HepG2 (cell line): Measurements from ENCODE around the gene ATXN7L3. TPM values are rescaled to one million over a fixed set of nuclear protein-coding genes. Genes with fewer than 3 reads are reported as not detected.
A peak's percentile ranks its signal among the peaks of the same experiment; 100 is the strongest.

Experiments
- AGO1 ChIP-seq: fragments of 200-400 bp; formaldehyde crosslinking; IDR thresholded peaks from 2 replicates; pipeline ENCODE4 v1.6.1; 2017; ENCODE audit warnings: mild to moderate bottlenecking, low read depth, low read length, moderate library complexity; ENCODE audit not compliant: poor library complexity, severe bottlenecking
- ATF7-NPFF ChIP-seq: sonication (generic); formaldehyde crosslinking; IDR thresholded peaks from 2 replicates; pipeline ENCODE4 v1.8.1; 2023; ENCODE audit warnings: mild to moderate bottlenecking, low read depth, missing genetic modification reagents, moderate library complexity
- DMAP1 ChIP-seq: IDR thresholded peaks from 2 replicates; pipeline ENCODE4 v1.6.1; 2016
- EEA1 ChIP-seq: sonication (generic); formaldehyde crosslinking; IDR thresholded peaks from 2 replicates; pipeline ENCODE4 v1.5.1; 2020; ENCODE audit warnings: mild to moderate bottlenecking, missing genetic modification reagents, borderline replicate concordance
- GMEB2 ChIP-seq: IDR thresholded peaks from 2 replicates; pipeline ENCODE4 v1.6.1; 2016; ENCODE audit warnings: missing biosample characterization, missing genetic modification reagents, low read depth
- KDM2A ChIP-seq: sonication (generic); formaldehyde crosslinking; IDR thresholded peaks from 2 replicates; pipeline ENCODE4 v1.4.0; 2020; ENCODE audit warnings: low read depth, missing genetic modification reagents, borderline replicate concordance
- KLF15 ChIP-seq: sonication (generic); formaldehyde crosslinking; IDR thresholded peaks from 2 replicates; pipeline ENCODE4 v1.8.1; 2023; ENCODE audit warnings: borderline replicate concordance, mild to moderate bottlenecking, inconsistent platforms, missing genetic modification reagents, mixed read lengths
- LCORL ChIP-seq, 2 experiments: fragments of 450-650 bp in 1 of 2; sonication (generic) in 1 of 2; formaldehyde crosslinking in 1 of 2; IDR thresholded peaks; 2 replicates each; pipeline versions ENCODE4 v1.5.0 to v1.6.1; 2017 to 2020; ENCODE audit warnings: antibody characterized with exemption in 1 of 2, missing genetic modification reagents in 1 of 2
- NR1H2 ChIP-seq: sonication (generic); formaldehyde crosslinking; IDR thresholded peaks from 2 replicates; pipeline ENCODE4 v1.8.1; 2022; ENCODE audit warnings: low read depth, missing genetic modification reagents, borderline replicate concordance
- NR2F2 ChIP-seq: IDR thresholded peaks from 2 replicates; pipeline ENCODE4 v1.6.1; 2012; ENCODE audit warnings: low read depth, inconsistent platforms, borderline replicate concordance
- NRL ChIP-seq: sonication (generic); formaldehyde crosslinking; IDR thresholded peaks from 2 replicates; pipeline ENCODE4 v1.5.0; 2020; ENCODE audit warnings: missing genetic modification reagents, mild to moderate bottlenecking, moderate library complexity, borderline replicate concordance
- PITX1 ChIP-seq: sonication (generic); formaldehyde crosslinking; IDR thresholded peaks from 2 replicates; pipeline ENCODE4 v1.5.1; 2020; ENCODE audit warnings: mild to moderate bottlenecking, missing genetic modification reagents
- RBAK ChIP-seq: sonication (generic); formaldehyde crosslinking; IDR thresholded peaks from 2 replicates; pipeline ENCODE4 v1.5.1; 2020; ENCODE audit warnings: mild to moderate bottlenecking, missing genetic modification reagents
- SCMH1 ChIP-seq: sonication (generic); formaldehyde crosslinking; IDR thresholded peaks from 2 replicates; pipeline ENCODE4 v1.9.0; 2021; ENCODE audit warnings: missing genetic modification reagents, mild to moderate bottlenecking, borderline replicate concordance
- SRSF4 ChIP-seq: fragments of 200-400 bp; formaldehyde crosslinking; IDR thresholded peaks from one replicate; pipeline ENCODE4 v1.6.1; 2018; ENCODE audit warnings: mild to moderate bottlenecking, low read depth, low read length, moderate library complexity; ENCODE audit not compliant: poor library complexity, severe bottlenecking
- SRY ChIP-seq: sonication (generic); formaldehyde crosslinking; IDR thresholded peaks from 2 replicates; pipeline ENCODE4 v1.8.0; 2022; ENCODE audit warnings: mild to moderate bottlenecking, missing genetic modification reagents
- SSRP1 ChIP-seq: IDR thresholded peaks from 2 replicates; pipeline ENCODE4 v1.6.1; 2016; ENCODE audit warnings: control low read depth
- YY1 ChIP-seq: IDR thresholded peaks from 2 replicates; pipeline ENCODE4 v1.6.1; 2011; ENCODE audit warnings: low read length, low read depth, moderate library complexity, mild to moderate bottlenecking; ENCODE audit not compliant: insufficient read depth, insufficient replicate concordance
- ZNF276 ChIP-seq: sonication (generic); formaldehyde crosslinking; IDR thresholded peaks from 2 replicates; pipeline ENCODE4 v1.4.0; 2020; ENCODE audit warnings: mild to moderate bottlenecking, low read depth, missing genetic modification reagents
- ZNF350 ChIP-seq: sonication (generic); formaldehyde crosslinking; IDR thresholded peaks from 2 replicates; pipeline ENCODE4 v1.4.0; 2020; ENCODE audit warnings: mild to moderate bottlenecking, low read depth, missing genetic modification reagents, borderline replicate concordance
- ZNF414 ChIP-seq: sonication (generic); formaldehyde crosslinking; IDR thresholded peaks from 2 replicates; pipeline ENCODE4 v1.5.0; 2020; ENCODE audit warnings: missing genetic modification reagents
- ZNF552 ChIP-seq: sonication (generic); formaldehyde crosslinking; IDR thresholded peaks from 2 replicates; pipeline ENCODE4 v1.9.0; 2022; ENCODE audit warnings: missing genetic modification reagents, mild to moderate bottlenecking, borderline replicate concordance
- ZNF580 ChIP-seq: IDR thresholded peaks from 2 replicates; pipeline ENCODE4 v1.6.1; 2016; ENCODE audit warnings: low read depth, borderline replicate concordance
- polyA plus RNA-seq, 8 experiments: library from polyadenylated mRNA; depleted of rRNA in 3 of 8; stranded (reverse) in 7 of 8; unstranded in 1 of 8; fragments of >200 nt; fragmentation: Illumina TruSeq in 4 of 8; extraction: Trizol in 4 of 8; gene quantifications; 2 replicates each; pipeline versions ENCODE4 v1.2.1 to v1.2.3, GENCODE V29; 2011 to 2016; ENCODE audit warnings: low read depth in 4 of 8, missing spikeins in 1 of 8, mixed read lengths in 1 of 8; ENCODE audit not compliant: insufficient read depth in 1 of 8
- total RNA-seq, 5 experiments: library from RNA; depleted of rRNA; stranded (reverse); fragments of >200 nt; fragmentation: Illumina TruSeq; extraction: Trizol; gene quantifications; 2 replicates each; pipeline ENCODE4 v1.2.3, GENCODE V29; 2016; ENCODE audit warnings: low read depth in 1 of 5

Gene ATXN7L3
- total and polyA plus RNA-seq, 2 of the 13 experiments (the other 11 are each of a cell fraction or from before 2014, with no cell fraction given) = 44.5 to 59.1 TPM

GRCh38 chr17:44220213-44221083 is 20.8 kb upstream of the ATXN7L3 start (continued):
- no peak for TF ChIP-seq LCORL (IDR thresholded peaks at IDR 0.05)
- TF ChIP-seq LCORL (CRISPR knock-in tag; IDR thresholded peaks at IDR 0.05) = no peak; the same call in 1 of the 2 replicates
- no peak for TF ChIP-seq NRL (CRISPR knock-in tag)
- peak; percentile 52 for TF ChIP-seq EEA1 (CRISPR knock-in tag)
- no peak for TF ChIP-seq SRSF4
- peak; percentile 92; the same call in 1 of the 2 replicates for TF ChIP-seq KDM2A (CRISPR knock-in tag)
- peak; percentile 29; the same call in 1 of the 2 replicates for TF ChIP-seq PITX1 (CRISPR knock-in tag)
- TF ChIP-seq SRY (CRISPR knock-in tag) = 0 out of 2 replicates have a peak, but pooled peaks have one; percentile 40
- no peak for TF ChIP-seq RBAK
- TF ChIP-seq ZNF414 = no peak
- TF ChIP-seq SSRP1 (CRISPR knock-in tag) = no peak
- TF ChIP-seq YY1 = no peak
- TF ChIP-seq ZNF552 (CRISPR knock-in tag) = no peak
- 0 out of 2 replicates have a peak, but pooled peaks have one; percentile 9 for TF ChIP-seq ZNF350
- TF ChIP-seq ATF7-NPFF = peak; percentile 38; the same call in 1 of the 2 replicates
- no peak for TF ChIP-seq NR2F2
- no peak for TF ChIP-seq SCMH1 (CRISPR knock-in tag)
- no peak for TF ChIP-seq NR1H2 (CRISPR knock-in tag)
- TF ChIP-seq ZNF580 (CRISPR knock-in tag) = no peak
- no peak for TF ChIP-seq GMEB2
- TF ChIP-seq KLF15 = no peak
- TF ChIP-seq DMAP1 (CRISPR knock-in tag) = no peak; the same call in 1 of the 2 replicates
- TF ChIP-seq AGO1 = peak; percentile 88
- TF ChIP-seq ZNF276 (CRISPR knock-in tag) = no peak
